Right ventricle myocardium inferior (tissue), 1 donor: ENCODE measurements around the gene CALCR. TPM values are rescaled to one million over a fixed set of nuclear protein-coding genes. Genes with fewer than 3 reads are reported as not detected.

Experiments used
- ATAC-seq: fragments of 200-7000 bp; cut with Tn5 transposase; one replicate; pipeline ENCODE4 v1.9.1; 2020; ENCODE audit warnings: mild to moderate bottlenecking, moderate library complexity
- DNase-seq: peaks from one replicate; pipeline ENCODE4 v3.0.0; 2021; ENCODE audit errors: missing footprints
- intact Hi-C: fragments of 100-400 bp; cut with DNase I; formaldehyde crosslinking; loops from one replicate; pipeline ENCODE4 v1.11.0; 2022
- microRNA-seq: library from miRNA; unstranded; fragments of <30 nt; microRNA quantifications from one replicate; pipeline ENCODE4 v1.2.0, GENCODE V29; 2020
- total RNA-seq: library from RNA; stranded (reverse); fragmentation: NEBNext Ultra II Directional; extraction: Animal tissue kit (Norgen Biotek cat#: 25700); gene quantifications from one replicate; pipeline ENCODE4 v1.2.1, GENCODE V29; 2021
- donor health status: DM: no; HTN: yes; CAD: no; lungs with severe emphysema.

Gene CALCR
- total RNA-seq, 1 donor from 2014 or later, result 0.05 TPM

GRCh38 chr7:93392984-93393383, 181.5 kb downstream of the CALCR start:
- ATAC-seq (no peak), DNase-seq (no peak)
- intact Hi-C loops, result no loop called here

- DNase-seq, result no peak
- intact Hi-C loops, result no loop called here
- ATAC-seq, result no peak
These were observed 183.9 kb downstream of the CALCR start for GRCh38 chr7:93390660-93391059.

- intact Hi-C loops, result no loop called here
- ATAC-seq, result no peak
- DNase-seq, result no peak
These were observed 192.2 kb downstream of the CALCR start for GRCh38 chr7:93382362-93382761.

- DNase-seq (no peak), ATAC-seq (no peak)
- intact Hi-C loops, result no loop called here
These were observed 196.3 kb downstream of the CALCR start for GRCh38 chr7:93378131-93378760.

- ATAC-seq (no peak), DNase-seq (no peak)
- intact Hi-C loops, result no loop called here
These were observed 198.9 kb downstream of the CALCR start for GRCh38 chr7:93375603-93376002.

Small RNAs within 50 kb of the gene (microRNA-seq; reads per million reads assigned to microRNA genes)
- gene MIR489 (2.9 reads per million), gene MIR653 (14.5 reads per million, percentile 29 among the genes with 10 or more reads in this experiment)
